ENCODE data around the gene PRRC2A.
"Not testable (repeated sequence)": the region's sequence is repeated elsewhere in the genome, so short reads cannot be mapped to it uniquely, and the experiment has no call there.

The PRRC2A gene

GRCh38 chr6:31586008-31586407, 34.5 kb upstream of the PRRC2A start, which contains the start of gene LST1:
Gene LST1 (plus strand): TSS chr6:31586277. CDS start chr6:31587300, 1,023 bp downstream.
- DNase-seq (ENCODE audit: low read depth), result no peak

GRCh38 chr6:31586599-31587281, 33.8 kb upstream of the PRRC2A start:
- no peak for DNase-seq (ENCODE audit: low read depth)

DNA sequence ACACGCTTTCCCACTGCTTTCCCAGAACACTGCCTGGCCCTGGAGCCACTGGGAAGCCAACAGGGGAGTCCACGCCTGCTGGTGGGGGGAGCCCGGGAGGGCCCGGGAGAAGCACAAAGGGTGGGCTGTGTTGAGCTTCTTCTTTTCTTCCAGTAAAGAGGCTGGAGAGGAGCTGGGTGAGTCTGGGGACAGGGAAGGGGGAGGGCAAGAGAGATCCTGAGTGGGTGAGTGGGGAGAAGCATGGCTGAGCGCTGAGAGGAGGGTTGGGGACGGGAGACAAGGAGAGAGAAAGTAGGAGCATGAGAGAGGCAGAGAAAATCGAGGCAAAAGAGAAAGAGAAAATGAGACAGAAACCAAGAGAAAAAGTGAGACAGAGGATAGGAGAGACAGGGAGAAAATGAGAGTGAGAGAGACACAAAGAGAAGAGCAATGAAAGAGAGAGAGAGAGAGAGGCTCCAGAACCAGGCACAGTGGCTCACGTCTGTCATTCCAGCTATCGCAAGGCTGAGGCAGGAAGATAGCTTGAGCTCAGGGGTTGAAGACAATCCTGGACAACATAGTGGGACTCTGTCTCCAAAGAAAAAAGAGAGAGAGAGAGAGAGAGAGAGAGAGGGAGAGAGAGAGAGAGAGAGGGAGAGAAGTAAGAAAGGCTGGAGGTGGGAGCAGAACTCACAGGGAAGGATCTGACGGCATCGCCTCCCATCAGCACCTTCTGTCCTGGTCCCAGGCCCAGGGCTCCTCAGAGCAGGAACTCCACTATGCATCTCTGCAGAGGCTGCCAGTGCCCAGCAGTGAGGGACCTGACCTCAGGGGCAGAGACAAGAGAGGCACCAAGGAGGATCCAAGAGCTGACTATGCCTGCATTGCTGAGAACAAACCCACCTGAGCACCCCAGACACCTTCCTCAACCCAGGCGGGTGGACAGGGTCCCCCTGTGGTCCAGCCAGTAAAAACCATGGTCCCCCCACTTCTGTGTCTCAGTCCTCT, 32.4 kb upstream of the PRRC2A start:
- no peak for DNase-seq (ENCODE audit: low read depth)

GRCh38 chr6:31588871-31589650, 31.5 kb upstream of the PRRC2A start:
- no peak for DNase-seq (ENCODE audit: low read depth)

DNA sequence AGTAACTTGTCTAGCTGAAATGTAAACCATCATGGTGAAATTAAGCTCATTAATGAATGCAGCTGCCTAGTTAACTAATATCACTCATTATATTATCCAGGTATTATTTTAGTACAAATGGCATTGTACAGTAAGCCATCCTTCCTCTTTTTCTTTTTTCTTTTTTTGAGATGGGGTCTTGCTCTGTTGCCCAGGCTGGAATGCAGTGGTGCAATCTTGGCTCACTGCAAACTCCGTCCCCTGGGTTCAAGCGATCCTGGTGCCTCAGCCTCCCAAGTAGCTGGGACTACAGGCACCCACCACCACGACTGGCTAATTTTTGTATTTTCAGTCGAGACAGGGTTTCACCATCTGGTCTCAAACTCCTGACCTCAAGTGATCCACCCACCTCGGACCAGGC, 29.8 kb upstream of the PRRC2A start:
- DNase-seq (ENCODE audit: low read depth), result not testable (repeated sequence)

DNA sequence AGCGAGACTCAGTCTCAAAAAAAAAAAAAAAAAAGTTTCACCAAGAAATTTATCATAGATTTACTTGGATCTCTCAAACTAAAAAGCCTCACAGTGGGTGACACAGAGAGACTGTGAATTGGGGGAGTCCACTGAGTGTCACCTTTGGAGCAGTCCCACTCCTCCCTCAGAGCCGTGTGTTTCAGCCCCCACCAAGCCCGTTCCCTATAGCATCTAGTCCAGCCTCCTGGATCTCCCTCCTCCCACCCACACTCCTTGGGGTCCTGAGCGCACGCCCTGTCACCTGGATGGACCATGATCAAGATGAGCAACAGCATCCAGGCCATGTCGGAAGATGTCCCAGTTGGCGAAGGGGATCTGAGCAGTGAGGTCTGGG, 28.1 kb upstream of the PRRC2A start:
- DNase-seq (ENCODE audit: low read depth), result no peak

DNA sequence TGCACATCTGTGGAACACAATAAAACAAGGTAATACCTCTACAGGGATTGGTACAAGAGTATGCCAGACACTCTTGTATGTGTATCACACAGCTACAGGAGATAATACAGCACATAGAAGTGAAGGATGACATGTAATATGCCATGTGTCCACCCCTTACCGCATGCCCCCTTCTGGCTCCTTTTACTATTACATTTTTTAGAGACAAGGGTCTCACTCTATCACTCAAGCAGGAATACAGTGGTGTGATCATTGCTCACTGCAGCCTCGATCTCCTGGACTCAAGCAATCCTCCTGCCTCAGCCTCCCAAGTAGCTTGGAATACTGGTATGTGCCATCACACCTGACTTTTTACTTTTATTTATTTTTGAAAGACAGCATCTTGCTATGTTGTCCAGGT, 23.5 kb upstream of the PRRC2A start:
- no peak for DNase-seq (ENCODE audit: low read depth)

DNA sequence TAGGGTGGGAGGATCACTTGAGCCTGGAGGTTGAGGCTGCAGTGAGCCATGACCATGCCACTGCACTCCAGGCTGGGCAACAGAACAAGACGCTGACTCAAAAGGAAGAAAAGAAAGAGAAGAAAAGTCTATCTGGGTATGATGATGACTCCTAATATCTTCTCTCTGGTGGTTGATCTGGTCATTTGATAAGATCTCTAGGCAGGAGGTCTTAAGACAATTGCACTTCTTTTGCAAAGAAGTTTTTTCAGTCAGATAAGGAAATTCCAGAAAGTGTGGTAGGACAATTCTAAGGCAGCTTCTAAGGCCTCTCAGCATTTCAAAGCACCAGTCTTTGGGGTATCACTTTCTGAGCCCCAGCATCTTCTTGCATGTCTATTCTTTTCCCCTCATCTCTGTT, 13.2 kb upstream of the PRRC2A start:
- no peak for DNase-seq (ENCODE audit: low read depth)

DNA sequence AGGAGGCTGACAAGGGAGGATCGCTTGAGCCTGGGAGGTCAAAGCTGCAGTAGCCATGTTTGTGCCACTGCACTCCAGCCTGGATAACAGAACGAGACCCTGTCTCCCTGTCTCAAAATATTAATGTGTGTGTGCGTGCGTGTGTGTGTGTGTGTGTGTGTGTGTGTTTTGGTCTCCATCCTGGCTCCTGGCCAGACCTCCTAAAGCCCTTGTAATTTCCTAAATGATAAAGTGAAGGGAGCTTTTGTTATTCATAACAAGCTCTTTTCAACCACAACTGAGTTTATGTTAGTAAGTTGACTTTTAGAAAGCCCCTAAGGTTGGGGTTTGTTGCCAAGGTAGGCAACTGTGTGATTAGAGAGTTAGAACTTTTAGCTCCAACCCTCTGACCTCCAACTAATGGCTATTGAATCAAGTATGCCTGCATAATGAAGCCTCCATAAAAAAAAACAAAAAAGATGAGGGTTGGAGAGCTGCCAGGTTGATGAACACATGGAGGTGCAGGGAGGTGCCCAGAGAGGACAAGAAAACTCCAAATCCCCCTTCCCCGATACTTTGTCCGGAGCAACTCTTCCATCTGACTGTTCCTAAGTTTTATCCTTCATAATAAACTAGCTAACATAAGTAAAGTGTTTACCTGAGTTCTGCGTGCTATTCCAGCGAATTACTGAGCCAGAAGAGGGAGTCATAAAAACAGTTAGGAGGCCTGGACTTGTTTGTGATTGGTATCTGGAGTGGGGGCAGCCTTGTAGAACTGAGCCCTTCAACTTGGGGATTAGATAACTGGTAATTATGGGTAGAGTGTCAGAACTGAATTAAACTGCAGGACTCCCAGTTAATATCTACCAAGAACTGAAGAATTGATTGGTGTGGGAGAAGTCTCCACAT, 10.8 kb upstream of the PRRC2A start:
- DNase-seq (ENCODE audit: low read depth), result no peak

GRCh38 chr6:31610968-31611367, 9.5 kb upstream of the PRRC2A start:
- no peak for DNase-seq (ENCODE audit: low read depth)

DNA sequence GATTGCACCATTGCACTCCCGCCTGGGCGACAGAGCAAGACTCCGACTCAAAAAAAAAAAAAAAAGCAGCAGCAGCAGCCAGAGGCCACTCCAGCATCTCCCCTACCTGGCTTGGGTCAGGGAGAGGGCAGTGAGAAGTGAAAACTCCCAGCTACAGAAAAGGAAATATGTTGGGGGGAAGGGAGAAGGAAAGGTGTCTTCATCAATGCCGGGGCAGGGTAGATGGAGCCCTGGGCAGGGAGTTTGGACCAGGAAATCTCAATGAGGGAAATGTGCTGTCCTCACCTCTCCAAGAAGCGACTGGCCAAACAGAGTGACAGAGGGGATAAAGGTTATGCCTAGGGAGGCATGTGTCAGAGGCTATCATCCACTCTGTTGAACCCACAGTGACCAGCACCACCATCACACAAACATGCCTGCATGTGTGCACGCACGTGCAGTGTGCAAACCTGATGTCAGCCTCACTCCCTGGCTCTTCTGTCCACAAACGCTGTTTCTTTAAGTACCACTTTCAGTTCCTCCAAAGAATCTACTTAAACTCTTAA, 6.4 kb upstream of the PRRC2A start:
- DNase-seq (ENCODE audit: low read depth), result no peak

DNA sequence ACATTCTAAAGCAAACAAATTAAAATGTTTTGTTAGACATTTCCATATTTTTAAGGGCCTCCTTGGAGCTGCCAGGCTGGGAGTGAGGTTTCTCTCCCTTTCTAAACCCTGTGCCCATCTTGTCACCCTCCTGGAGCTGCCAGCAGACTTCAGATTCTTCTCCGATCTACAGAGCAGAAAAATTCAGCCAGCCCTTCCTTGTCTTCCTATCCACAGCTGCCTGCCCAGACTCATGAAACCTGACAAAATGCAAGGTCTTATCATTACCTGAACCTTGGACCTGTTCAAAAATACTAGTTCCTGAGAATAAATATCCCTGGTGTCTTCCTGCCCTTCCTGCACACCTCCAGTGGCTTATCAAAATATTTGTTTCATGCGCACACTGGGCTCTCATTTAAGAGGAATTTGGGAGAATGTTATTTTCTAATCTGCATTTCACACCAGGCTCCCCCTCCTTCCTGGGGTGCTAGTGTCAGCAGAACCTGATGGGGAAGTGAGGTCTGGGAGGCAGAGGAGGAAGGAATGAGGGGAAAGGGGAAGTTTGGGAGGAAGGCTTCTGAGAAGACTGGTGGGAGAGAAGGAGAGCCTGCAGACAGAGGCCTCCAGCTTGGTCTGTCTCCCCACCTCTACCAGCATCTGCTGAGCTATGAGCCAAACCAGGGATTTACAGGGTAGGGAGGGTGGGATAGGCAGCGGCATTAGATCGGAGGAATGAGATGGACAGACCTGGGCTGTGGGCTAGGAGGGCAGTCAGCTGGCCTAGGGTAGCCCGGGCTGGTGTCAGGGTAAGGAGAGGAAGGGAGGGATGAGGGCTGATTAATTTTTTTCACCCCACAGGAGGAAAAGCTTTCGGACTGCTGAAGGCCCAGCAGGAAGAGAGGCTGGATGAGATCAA, 5.6 kb upstream of the PRRC2A start, which contains the start of gene AIF1:
TSS of gene AIF1 (plus strand) at position 551 of the 895 bp plus-strand sequence. CDS start at position 647, 96 bp downstream.
- no peak for DNase-seq (ENCODE audit: low read depth)

DNA sequence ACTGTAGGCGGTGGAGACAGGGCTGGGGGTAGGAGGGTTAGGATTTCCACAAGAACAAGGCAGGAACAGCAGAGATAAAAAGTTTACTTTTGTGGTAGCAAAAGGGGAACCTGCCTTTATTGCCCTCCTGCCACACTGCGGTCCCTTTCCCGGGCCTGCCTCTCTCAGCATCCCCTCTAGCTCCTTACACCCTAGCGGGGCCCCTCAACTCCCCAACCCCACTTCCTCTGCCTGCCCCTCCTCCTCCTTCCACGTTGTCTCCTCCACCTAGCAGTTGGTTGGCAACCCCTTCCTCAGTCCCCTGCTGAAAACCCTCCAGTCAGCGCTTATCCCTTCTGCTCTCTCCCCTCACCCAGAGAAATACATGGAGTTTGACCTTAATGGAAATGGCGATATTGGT, 4.8 kb upstream of the PRRC2A start:
- DNase-seq (ENCODE audit: low read depth), result no peak

DNA sequence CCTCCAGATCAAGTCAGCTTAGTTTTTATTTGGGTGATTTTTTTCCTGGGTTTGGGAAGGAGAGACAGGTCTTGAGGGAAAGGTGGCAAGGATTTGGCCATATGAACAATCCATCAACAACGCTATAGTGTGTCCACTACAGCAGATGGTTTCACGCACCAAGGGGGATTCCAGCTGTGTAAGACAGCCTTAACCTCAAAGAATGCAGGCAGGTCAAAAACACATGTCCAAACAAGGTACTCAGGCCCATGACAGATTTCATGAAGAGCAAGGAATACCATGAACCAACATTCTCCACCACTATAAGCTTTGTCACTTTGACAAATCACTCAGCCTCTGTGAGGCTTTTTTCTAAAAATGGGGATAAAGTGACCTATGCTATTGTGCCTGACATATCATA, 3.5 kb upstream of the PRRC2A start:
- DNase-seq (ENCODE audit: low read depth), result no peak

DNA sequence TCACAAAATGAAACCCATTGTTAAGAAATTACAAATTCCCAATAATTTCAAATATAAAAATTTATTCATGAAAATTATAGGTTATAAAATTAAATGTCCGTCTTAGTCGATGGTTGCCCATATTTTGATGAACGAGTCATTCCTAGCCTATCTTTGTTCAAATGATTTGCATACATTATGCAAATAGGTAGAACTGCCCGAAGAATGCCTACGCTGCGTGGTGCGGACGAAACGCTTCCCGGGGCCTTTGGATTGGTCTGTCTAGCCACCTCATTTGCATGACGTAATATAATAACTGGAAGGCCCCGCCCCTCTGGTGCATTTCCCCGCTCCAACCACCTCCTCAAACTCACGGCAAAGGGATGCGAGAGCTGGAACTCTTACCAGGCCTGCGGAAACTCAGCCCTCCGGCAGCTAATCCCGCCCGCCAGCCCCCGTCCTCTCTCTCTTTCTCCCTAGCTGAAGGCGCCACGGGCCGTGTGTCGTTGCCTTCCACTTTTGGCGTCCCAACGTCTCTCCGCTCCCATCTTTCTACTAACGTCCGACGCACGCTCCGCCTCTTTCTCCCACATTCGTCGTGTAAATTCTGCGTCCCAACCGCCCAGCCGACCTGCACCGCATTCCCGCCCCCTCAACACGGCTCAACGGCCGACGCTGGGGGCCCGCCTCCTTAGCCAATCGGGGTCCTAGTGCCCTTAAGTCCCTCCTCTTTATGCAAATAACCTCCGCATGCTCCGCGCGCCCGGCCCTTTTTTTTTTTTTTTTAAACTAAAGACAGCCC, 520 bp upstream of the PRRC2A start:
- peak; percentile 92 for DNase-seq (ENCODE audit: low read depth)

DNA sequence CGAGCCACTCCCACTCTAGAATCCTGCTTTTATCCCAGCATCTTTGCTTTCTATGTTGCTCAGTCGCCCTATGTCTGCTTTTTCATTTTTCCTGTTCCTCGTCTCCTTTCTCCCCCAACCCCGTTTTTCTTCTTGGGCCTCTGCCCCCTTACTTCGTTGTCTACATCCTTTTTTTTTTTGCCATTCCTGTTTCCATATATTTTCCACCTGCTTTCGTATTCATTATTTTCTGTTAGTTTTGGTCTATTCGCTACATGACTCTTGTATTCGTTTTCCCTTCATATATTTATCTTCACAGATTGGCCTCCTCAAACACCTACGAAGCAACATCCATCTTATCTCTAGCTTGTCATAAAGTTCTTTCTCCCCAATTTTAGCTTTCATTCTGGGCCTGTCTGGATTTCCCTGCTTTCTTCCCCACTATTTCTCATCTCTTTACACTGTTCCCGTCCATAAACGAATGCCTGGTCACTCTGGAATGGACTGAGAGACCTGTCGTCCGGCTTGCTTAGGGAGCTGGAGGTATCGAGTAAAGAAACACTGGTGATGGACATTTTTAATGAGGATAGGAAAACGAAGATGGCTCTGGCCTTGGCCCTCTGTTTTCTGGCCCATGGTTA, 915 bp downstream of the PRRC2A start:
- DNase-seq (ENCODE audit: low read depth), result no peak

DNA sequence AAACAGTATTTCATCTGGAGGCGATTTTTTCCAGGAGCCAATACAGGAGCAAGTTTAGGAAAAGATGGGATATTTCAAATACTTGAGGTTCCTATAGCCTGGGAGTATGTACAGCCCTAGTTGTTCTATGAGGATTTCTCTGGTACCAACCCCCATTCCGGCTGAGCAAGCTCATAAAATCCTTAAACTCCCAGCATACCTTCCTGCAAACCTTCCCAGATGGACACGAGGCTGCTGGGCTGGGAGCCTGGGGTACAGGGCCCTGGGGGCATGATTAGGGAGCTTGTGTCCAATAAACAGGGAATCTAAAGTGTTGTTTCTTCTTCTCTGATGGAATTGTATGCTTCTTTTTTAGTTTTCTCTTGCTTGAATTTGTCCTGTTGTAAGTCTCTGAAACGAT, 1.5 kb downstream of the PRRC2A start:
- DNase-seq (ENCODE audit: low read depth), result no peak

- no peak for DNase-seq (ENCODE audit: low read depth)
These were observed 2.2 kb downstream of the PRRC2A start for GRCh38 chr6:31622684-31623091.

- DNase-seq (ENCODE audit: low read depth), result no peak
These were observed 3.6 kb downstream of the PRRC2A start for GRCh38 chr6:31624070-31624469.

Data from stimulated activated CD8-positive, alpha-beta memory T cell treated with anti-CD3 and anti-CD28 coated beads, Interleukin-12 subunit alpha, Interleukin-12 subunit beta, amount 100 ng/mL, for 1 hour (primary cell).